Right renal pelvis (tissue), 4 donors: ENCODE measurements around the gene PEAK3. TPM values are rescaled to one million over a fixed set of nuclear protein-coding genes. Genes with fewer than 3 reads are reported as not detected.

ENCODE experiments used
- DNase-seq, 4 donors: peaks; one replicate each; pipeline ENCODE4 v3.0.0-alpha.2; 2013; ENCODE audit warnings: low read depth in 4 of 4, low spot score in 3 of 4, missing footprints in 1 of 4
- polyA plus RNA-seq, 4 donors: library from polyadenylated mRNA; unstranded; fragments of 120-200 nt; gene quantifications; one replicate each; pipeline ENCODE4 v1.2.1, GENCODE V29; 2013; ENCODE audit not compliant: insufficient read length in 4 of 4

PEAK3 gene
- polyA plus RNA-seq, 4 donors = 0.06 to 0.08 (median 0.06) TPM; not detected in 1

DNA sequence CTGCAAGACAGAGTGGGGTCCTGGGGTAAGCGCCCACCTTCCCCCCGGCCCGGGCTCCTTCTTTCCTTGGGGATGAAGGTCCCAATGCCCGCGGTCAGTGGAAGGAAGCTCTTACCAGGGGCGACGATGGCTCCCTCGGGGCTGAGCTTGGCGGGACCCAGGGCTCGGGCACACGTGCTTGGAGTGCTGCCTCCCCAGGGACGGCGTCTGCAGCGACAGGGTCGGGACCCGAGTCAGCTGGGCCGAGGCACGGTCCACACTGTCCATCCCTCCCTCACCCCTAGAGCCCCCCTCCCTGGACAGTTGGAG is 29.2 kb downstream of the PEAK3 start:
- DNase-seq = no peak

DNA sequence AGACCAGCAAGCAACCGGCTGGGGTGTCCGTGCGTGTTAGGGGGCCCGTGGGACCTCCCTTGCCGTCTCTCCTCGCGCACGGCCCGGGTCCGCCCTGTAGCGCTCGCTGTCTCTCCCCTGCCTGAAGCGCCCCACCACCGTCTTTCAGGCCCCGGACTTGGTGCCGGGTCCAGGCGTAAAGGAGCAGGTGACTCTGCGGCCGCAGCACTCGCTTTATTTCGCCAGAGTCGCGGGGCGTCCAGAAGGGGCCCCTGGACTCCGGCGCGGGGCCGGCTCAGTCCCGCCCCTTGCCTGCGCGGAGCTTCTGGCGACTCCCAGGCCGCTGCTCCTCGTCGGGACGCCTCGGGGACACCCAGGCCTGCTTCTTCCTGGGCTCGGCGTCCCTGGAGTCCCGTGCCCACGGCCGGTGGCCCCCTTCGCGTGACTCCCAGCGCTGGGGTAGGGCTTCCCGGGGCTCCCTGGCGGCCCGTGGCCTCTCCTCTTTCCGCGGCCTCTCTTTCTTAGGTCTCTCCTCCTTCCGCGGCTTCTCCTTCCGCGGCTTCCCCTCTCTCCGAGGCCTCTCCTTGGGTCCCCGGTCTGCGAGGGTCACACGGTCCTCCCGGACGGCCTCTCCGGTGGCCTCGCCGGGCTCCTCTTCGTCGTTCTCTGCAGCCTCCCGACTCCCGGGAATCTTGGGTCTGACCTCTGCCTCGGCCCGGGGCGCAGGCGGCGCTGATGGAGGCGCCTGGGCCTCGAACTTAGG is 29.7 kb downstream of the PEAK3 start:
- no peak for DNase-seq

DNA sequence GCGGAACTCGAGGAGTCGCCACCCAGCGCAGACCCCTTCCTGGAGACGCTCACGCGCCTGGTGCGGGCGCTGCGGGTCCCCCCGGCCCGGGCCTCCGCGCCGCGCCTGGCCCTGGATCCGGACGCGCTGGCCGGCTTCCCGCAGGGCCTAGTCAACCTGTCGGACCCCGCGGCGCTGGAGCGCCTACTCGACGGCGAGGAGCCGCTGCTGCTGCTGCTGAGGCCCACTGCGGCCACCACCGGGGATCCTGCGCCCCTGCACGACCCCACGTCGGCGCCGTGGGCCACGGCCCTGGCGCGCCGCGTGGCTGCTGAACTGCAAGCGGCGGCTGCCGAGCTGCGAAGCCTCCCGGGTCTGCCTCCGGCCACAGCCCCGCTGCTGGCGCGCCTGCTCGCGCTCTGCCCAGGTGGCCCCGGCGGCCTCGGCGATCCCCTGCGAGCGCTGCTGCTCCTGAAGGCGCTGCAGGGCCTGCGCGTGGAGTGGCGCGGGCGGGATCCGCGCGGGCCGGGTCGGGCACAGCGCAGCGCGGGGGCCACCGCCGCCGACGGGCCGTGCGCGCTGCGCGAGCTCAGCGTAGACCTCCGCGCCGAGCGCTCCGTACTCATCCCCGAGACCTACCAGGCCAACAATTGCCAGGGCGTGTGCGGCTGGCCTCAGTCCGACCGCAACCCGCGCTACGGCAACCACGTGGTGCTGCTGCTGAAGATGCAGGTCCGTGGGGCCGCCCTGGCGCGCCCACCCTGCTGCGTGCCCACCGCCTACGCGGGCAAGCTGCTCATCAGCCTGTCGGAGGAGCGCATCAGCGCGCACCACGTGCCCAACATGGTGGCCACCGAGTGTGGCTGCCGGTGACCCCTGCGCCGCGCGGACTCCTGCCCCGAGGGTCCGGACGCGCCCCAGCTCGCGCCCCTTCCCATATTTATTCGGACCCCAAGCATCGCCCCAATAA is 30.6 kb downstream of the PEAK3 start:
- no peak for DNase-seq

DNA sequence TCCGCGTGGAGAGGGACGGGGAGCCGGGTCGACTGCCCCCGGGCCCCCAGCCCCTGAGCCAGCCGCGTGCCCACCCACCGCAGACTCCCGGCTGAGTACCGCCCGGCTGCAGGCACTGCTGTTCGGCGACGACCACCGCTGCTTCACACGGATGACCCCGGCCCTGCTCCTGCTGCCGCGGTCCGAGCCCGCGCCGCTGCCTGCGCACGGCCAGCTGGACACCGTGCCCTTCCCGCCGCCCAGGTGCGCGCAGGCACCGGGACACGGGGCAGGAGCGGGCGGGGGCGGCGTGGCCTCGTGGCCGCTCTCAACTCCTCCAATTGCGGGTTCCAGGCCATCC is 31.2 kb downstream of the PEAK3 start:
- no peak for DNase-seq

DNA sequence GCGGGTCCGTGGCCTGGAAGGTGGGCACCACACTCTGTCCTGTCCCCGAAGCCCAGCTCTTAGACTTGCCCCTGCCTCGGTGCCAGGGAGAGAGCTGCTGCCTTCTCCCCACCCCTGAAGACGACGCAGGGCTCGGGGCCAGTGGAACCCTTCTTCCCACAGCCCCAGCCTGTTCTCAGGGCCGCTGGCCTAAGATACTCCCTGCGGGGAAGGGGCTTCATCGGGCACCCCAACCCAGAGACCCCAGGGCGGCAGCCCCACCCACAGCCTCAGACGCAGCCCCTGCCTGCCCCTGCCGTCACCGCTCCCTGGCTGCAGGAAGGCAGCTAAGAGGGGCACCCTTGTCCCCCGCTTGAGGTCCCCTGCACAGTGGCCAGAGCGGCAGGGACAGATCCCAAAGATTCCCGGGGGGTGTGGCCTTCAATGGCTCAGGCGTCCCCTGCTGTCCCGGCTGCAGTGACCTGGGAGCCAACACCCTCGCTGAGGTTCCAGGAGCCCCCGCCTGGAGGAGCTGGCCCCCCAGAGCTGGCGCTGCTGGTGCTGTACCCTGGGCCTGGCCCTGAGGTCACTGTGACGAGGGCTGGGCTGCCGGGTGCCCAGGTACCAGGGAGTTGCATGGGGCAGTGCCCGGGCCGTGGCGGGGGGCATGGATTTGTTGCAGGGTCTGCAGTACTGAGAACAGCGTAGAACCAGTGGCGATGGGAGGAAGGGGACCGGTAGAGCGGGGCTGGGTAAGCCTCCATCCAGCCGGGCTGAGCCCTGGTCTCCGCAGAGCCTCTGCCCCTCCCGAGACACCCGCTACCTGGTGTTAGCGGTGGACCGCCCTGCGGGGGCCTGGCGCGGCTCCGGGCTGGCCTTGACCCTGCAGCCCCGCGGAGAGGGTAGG is 31.9 kb downstream of the PEAK3 start:
- no peak for DNase-seq

DNA sequence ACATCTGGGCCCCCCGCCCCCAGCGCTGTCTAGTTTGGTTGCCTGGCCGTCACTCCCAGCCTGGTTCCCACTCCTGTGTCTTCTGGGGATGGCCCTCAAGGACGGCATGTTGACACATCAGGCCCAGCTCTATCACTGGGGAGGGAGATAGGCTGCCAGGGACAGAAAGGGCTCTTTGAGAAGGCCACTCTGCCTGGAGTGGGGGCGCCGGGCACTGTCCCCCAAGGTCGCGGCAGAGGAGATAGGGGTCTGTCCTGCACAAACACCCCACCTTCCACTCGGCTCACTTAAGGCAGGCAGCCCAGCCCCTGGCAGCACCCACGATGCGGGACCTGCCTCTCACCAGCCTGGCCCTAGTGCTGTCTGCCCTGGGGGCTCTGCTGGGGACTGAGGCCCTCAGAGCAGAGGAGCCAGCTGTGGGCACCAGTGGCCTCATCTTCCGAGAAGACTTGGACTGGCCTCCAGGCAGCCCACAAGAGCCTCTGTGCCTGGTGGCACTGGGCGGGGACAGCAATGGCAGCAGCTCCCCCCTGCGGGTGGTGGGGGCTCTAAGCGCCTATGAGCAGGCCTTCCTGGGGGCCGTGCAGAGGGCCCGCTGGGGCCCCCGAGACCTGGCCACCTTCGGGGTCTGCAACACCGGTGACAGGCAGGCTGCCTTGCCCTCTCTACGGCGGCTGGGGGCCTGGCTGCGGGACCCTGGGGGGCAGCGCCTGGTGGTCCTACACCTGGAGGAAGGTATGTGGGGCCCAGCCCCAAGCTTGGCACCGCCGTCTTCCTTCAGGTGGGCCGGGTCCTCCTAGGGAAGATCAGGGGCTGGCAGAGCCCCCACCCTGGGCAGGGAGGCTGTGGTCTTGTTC is 32.7 kb downstream of the PEAK3 start, which contains the start of gene AMH:
TSS of gene AMH (plus strand) at position 314 of the 857 bp plus-strand sequence. CDS start at position 324, 10 bp downstream.
- DNase-seq = no peak

DNA sequence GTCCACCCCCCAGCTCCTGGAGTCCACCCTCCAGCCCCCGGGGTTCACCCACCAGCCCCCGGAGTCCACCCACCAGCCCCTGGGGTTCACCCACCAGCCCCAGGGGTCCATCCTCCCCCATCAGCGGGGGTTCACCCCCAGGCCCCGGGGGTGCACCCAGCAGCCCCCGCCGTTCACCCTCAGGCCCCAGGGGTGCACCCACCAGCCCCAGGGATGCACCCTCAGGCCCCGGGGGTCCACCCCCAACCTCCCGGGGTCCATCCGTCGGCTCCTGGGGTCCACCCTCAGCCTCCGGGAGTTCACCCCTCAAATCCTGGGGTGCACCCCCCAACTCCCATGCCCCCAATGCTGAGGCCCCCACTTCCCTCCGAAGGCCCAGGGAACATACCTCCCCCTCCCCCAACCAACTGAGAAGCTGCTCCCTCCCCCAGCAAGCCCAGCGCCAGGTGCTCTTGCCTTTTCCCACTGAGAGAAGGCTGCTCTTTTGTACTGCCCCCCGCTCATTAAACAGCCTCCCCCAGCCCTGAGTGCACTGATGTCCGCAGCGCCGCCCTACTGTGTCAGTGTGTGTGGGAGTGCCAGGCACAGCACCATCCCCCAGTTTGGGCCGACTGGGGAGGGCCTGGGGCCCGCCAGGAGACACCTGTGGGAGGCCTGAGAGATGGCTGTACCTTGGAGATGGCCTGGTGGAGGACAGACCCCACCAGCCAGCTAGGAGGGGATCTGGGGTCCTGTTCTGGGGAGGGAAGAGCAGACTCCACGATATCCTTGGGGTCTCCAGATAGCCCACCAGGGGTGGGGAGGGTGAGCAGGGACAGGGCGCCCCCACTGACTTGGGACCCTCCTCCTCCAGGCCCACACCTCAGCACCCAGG is 33.6 kb downstream of the PEAK3 start:
- DNase-seq = no peak

DNA sequence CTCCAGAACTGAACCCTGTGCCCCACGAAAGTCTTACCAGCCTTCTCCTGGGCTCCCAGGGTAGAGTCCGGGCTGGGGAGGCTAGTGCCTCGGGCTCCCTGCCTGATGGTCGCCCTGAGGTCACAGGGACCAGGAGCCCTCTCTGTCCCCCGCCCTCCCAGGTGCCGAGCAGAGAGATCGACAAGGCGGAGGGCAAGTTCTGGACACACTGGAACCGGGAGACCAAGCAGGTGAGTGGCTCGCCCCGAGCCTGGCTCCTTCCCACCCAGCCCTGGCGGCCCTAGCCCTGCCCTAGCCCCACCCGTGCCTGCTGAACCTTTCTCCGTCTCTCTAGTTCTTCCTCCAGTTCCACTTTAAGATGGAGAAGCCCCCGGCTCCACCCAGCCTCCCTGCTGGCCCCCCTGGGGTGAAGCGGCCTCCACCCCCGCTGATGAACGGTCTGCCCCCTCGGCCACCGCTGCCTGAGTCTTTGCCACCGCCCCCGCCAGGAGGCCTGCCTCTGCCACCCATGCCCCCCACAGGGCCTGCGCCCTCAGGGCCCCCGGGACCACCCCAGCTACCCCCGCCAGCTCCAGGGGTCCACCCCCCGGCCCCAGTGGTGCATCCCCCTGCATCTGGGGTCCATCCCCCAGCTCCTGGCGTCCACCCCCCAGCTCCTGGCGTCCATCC is 34.4 kb downstream of the PEAK3 start:
- DNase-seq = no peak

DNA sequence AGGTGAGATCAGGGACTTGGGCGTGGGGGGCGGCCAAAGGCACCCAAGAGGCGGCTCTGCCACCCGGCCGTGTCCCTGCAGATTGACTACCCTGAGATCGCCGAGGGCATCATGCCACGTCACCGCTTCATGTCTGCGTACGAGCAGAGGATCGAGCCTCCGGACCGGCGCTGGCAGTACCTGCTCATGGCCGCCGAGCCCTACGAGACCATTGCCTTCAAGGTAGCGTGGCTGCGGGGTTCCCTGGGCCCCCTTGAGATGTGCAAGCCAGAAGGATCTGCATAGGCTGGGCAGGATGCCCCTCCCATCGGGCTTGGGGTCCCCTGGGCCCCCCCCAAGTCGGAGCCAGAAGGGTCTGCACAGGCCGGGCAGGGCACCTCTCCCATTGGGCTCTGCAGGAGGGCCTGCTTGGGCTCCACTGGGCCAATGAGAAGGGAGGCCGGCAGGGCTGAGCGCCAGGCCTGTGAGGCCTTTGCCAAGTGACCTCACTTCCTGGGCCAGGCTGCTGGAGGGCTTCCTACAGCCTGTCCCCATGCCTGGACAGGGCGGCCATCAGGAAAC is 35.1 kb downstream of the PEAK3 start:
- DNase-seq = no peak

DNA sequence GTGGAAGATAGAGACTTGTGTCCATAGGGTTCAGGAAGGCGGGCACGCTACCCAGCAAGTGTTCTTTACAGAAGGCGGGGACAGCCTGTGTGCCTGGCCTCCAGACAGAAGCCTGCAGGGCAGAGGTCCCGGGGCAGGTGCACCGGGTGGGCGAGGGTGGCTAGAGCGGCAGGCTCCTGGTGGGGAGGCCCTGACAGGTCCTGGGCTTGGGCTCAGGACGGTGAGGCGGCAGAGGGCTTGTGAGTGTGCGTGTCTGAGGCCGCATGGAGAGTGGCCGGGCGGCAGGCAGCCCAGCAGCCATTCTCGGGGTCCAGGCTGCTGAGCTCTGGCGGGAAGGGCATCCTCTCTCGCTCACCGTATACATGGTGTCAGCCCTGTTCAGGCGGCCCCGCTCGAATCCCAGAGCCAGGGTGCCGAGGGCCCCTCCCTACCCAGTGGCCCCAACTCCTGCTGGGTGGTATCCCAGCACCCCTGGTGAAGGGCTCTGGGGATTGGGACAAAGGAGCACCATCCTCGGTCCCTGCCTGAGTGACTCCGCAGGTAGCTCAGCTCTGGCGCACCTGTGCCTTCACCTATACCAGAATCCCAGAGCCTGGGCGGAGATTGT is 35.9 kb downstream of the PEAK3 start:
- DNase-seq = no peak

DNA sequence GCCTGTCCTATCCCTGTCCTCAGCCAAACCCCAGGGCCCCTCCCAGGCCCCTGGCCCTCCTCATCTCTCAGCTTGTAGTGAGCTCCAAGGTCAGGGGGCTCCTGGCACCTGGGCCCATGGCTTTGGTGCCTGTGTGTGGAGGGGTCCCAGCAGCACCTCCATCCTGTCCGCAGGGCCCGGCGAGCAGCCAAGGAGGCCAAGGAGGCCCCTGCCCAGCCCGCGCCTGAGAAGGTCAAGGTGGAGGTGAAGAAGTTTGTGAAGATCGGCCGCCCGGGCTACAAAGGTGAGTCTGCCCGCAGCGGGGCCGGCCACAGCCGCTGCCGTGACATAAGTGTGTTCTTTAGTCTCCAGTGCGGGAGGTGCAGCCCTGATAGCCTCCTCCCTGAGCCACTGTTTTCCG is 36.7 kb downstream of the PEAK3 start:
- DNase-seq = no peak

DNA sequence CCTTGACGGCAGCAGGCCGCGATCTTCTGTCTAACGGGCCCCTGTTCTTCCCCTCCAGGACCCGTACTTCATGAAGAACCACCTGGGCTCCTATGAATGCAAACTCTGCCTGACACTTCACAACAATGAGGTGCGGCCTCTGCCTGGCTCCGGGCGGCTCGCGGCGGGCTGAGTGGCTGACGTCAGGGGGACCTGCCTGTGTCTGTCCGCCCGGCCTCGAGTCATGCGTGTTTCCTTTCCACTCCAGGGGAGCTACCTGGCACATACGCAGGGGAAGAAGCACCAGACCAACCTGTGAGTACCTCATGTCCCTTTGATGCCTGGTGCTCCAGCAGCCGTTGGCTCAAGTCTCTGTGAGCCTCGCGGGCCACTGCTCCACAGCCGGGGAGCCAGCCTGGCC is 37.5 kb downstream of the PEAK3 start:
- no peak for DNase-seq

DNA sequence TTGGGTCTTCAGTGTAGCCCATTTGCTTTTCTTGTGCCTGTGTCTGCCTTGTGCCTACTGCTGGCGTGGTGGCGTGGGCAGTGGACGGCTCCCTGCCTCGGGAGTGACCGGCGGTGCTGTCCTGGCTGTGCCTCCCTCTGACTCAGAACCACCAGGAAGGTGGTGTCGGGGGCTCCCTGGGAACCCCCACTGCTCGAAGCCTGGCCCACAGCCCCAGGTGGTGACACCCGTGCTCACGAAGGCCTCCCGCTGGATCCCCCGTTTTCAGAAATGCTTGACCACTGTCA is 37.9 kb downstream of the PEAK3 start:
- no peak for DNase-seq

DNA sequence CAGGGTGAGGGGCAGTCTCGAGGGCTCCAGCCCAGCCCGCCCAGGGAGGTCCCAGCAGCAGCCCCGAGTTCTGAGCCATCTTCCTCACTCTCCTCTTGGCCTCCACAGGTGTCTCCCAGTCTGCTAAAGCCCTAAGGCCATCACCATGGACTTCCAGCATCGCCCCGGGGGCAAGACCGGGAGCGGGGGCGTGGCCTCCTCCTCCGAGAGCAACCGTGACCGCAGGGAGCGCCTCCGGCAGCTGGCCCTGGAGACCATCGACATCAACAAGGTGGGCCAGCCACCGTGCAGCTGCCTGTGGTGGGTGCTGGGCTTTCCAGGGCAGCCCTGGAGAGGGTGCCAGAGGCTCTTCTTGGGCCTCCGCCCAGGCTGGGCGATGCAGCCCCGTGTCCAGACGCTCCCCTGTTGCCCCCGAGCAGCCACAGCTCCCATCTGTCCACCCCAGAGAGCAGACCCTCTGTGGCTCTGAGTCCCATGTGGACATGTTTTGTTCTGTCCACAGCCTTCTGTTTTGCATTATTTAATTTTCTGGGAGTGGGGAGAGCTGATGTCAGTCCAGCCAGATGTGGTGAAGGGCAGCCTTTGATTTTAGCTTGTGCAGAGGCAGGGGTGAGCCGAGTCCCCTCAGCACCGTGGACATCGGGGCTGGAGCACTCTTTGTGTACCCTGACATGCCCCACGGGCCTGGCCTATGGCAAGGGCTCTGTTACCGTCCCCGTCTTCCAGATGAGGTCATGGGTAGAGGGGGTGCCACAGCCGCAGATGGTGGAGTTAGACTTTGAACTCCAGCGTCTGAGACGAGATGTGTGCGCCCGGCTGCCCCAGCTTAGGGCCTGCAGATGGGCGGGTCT is 38.5 kb downstream of the PEAK3 start:
- no peak for DNase-seq

DNA sequence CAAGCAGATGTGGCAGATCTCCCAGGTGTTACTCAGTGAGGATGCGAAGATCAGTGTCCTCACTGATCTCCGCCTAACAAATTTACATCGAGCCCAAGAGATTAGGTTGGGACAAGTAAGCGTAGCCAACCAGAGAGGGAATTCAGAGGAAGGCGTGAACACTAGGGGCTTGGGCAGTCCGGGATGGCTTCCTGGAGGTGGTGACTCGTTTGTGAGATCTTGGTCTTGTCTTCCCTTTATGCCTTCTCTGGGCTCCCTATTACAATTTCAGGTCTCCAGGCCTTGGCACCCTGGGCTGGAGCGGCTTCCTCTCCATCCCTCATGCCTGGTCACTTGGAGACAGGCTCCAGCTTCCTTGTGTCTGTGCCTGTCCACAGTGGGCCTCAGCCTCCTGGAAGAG is 39.2 kb downstream of the PEAK3 start:
- no peak for DNase-seq

DNA sequence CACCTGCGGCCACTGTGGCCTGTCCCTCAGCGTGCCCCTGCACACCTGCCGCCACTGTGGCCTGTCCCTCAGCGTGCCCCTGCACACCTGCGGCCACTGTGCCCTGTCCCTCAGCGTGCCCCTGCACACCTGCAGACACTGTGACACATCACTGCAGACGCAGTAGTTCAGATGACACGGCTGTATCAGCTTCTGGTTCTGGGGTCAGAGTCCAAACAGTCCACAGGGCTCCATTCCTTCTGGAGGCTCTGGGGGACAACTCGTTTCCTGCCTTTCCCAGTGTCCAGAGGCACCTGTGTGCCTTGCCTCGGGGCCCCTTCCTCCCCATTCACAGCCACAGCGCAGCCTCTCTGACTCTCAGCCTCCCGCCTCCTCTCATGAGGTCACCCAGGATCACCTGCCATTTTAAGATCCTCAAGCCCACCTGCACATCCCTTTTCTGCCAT is 39.9 kb downstream of the PEAK3 start:
- DNase-seq = no peak
